BE2C (cell line): ENCODE data around the gene TRIP10. TPM values are rescaled to one million over a fixed set of nuclear protein-coding genes. Genes with fewer than 3 reads are reported as not detected.

Experiments used
- DNase-seq: peaks from one replicate; pipeline ENCODE4 v3.0.0-alpha.2; 2020
- H3K27me3 ChIP-seq: fragments of 250-450 bp; sonication (Bioruptor Pico); 2 replicates; pipeline ENCODE4 v1.5.1; 2020; ENCODE audit warnings: mild to moderate bottlenecking
- H3K36me3 ChIP-seq: fragments of 250-450 bp; sonication (Bioruptor Pico); 2 replicates; pipeline ENCODE4 v1.5.1; 2020; ENCODE audit warnings: mild to moderate bottlenecking
- H3K4me1 ChIP-seq: fragments of 250-450 bp; sonication (Bioruptor Pico); 2 replicates; pipeline ENCODE4 v1.5.1; 2020
- H3K4me3 ChIP-seq: 2 replicates; pipeline ENCODE4 v1.5.1; 2011; ENCODE audit warnings: low read depth, low read length
- H3K9me3 ChIP-seq: fragments of 250-450 bp; sonication (Bioruptor Pico); 2 replicates; pipeline ENCODE4 v1.5.1; 2020
- polyA plus RNA-seq: library from polyadenylated mRNA; unstranded; fragments of >200 nt; gene quantifications from one replicate; pipeline ENCODE4 v1.2.1, GENCODE V29; 2012; ENCODE audit warnings: low read depth, missing spikeins; ENCODE audit not compliant: insufficient read length, insufficient read depth
- TF ChIP-seq, protein P1 (sequence below): IDR thresholded peaks from 2 replicates; pipeline ENCODE4 v1.5.1; 2012; ENCODE audit warnings: mild to moderate bottlenecking, low read depth, low read length

The TRIP10 gene, protein sequence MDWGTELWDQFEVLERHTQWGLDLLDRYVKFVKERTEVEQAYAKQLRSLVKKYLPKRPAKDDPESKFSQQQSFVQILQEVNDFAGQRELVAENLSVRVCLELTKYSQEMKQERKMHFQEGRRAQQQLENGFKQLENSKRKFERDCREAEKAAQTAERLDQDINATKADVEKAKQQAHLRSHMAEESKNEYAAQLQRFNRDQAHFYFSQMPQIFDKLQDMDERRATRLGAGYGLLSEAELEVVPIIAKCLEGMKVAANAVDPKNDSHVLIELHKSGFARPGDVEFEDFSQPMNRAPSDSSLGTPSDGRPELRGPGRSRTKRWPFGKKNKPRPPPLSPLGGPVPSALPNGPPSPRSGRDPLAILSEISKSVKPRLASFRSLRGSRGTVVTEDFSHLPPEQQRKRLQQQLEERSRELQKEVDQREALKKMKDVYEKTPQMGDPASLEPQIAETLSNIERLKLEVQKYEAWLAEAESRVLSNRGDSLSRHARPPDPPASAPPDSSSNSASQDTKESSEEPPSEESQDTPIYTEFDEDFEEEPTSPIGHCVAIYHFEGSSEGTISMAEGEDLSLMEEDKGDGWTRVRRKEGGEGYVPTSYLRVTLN
- polyA plus RNA-seq, result 24.6 TPM

DNA sequence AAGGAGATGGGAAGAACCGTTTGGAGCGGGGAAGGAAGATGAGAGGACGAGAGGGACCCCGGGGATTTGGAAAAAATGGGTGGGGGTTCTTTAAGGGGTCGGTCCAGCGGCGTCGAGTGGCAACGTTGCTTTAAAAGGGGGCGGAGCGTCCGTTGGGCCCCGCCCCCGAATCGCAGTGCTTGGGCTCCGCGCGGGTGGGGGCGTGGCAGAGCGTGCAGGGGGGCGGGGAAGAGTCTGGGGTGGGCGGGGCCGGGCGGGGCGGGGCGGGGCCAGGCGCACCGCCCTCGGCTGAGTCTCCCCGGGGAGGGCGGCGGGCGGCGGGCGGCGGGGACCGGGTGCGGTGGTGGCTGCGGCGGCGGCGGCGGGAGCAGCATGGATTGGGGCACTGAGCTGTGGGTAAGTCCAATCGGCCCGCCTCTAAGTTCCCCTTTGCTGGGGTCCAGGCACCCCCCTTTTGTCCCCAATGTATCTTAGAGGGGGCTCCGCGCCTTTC, at the start of gene TRIP10:
TSS of gene TRIP10 (plus strand) at position 291 of the 493 bp plus-strand sequence. CDS start at position 373, 82 bp downstream.
- Histone ChIP-seq H3K9me3 (no peaks in the 10 kb centered on the region), H3K27me3 (no peaks in the 10 kb centered on the region), H3K4me3 (peak within 1 kb of the TSS; percentile 62), H3K36me3 (no peaks in the 10 kb centered on the region), H3K4me1 (peaks cover 5% of the 10 kb centered on the region)
- DNase-seq, result peak; percentile 81
- TF ChIP-seq, protein P1, sequence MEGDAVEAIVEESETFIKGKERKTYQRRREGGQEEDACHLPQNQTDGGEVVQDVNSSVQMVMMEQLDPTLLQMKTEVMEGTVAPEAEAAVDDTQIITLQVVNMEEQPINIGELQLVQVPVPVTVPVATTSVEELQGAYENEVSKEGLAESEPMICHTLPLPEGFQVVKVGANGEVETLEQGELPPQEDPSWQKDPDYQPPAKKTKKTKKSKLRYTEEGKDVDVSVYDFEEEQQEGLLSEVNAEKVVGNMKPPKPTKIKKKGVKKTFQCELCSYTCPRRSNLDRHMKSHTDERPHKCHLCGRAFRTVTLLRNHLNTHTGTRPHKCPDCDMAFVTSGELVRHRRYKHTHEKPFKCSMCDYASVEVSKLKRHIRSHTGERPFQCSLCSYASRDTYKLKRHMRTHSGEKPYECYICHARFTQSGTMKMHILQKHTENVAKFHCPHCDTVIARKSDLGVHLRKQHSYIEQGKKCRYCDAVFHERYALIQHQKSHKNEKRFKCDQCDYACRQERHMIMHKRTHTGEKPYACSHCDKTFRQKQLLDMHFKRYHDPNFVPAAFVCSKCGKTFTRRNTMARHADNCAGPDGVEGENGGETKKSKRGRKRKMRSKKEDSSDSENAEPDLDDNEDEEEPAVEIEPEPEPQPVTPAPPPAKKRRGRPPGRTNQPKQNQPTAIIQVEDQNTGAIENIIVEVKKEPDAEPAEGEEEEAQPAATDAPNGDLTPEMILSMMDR, result no peak

DNA sequence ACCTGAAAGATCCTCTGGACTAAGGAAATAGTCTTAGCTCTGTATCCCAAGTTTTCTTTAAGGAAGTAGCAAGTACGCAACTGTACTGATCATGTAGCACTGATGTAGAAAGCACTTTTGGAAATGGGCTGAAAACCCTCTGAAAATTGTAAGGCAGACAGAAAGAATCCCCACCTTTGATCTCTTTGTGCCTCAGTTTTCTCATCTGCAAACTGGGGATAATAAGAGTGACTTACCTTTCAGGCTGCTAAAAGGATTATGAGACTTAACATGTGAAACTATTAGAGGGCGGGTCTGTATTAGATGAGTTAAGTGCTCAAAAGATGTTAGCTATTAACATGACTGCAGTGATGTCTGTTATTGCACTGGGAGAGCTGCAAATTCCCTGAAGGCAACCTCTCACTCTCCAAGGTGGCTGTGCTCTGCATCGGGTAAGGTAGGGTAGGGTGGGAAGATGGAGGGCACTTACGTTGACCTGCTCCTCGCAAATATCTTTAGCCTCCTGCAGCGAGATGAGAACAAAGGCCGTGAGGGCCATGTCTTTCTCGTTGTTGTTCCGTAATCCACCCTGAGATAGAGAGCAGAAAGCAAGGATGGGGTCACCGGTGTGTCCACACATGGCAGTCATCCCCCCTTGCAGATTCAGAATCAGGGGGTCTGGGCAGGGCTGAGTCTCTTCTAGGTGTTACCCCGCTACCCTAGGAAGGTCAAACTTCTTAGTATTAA, 49.2 kb upstream of the TRIP10 start:
- Histone ChIP-seq H3K36me3 (no peaks in the 10 kb centered on the region), H3K27me3 (no peaks in the 10 kb centered on the region), H3K9me3 (no peaks in the 10 kb centered on the region), H3K4me1 (no peaks in the 10 kb centered on the region), H3K4me3 (no peak overlapping the region)
- TF ChIP-seq, protein P1, result no peak
- no peak for DNase-seq

DNA sequence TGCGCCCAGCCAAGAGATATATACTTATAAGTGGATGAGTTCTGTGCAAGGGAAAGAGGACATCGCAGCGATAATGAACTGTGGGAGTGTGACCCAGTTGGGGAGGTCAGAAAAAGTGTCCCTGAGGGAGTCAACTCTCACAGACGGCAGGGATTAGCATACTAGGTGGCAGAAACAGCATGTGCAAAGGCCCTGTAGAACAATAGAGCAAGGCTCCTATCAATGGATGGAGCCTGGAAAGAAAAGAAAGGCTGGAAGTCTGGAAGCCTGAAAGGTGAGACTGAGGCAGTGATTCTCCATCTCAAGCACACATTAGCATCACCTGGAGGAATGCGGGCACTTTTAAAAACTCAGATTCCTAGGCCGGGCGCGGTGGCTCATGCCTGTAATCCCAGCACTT, 48.1 kb upstream of the TRIP10 start:
- Histone ChIP-seq H3K4me3 (no peak overlapping the region), H3K4me1 (no peaks in the 10 kb centered on the region), H3K9me3 (no peaks in the 10 kb centered on the region), H3K27me3 (no peaks in the 10 kb centered on the region), H3K36me3 (no peaks in the 10 kb centered on the region)
- DNase-seq, result no peak
- TF ChIP-seq, protein P1, result no peak

DNA sequence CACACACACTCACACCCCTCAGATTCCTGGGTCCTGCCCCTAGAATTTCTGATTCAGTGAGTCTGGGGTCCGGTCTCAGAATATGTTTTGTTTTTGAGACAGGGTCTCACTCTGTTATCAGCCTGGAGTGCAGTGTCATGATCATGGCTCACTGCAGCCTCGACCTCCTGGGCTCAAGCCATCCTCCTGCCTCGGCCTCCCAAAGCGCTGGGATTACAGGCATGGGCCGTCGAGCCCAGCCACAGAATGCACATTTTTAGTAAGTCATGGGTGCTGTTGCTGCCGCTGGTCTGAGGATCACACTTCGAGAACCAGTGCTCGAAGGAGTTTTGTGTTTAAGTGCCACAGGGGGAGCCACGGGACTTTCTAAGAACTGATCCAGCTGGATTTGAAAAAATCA, 47.5 kb upstream of the TRIP10 start:
- no peaks in the 10 kb centered on the region for H3K9me3 ChIP-seq
- H3K27me3 ChIP-seq, result no peaks in the 10 kb centered on the region
- DNase-seq, result no peak
- TF ChIP-seq, protein P1, result no peak
- no peak overlapping the region for H3K4me3 ChIP-seq
- no peaks in the 10 kb centered on the region for H3K36me3 ChIP-seq
- H3K4me1 ChIP-seq, result no peaks in the 10 kb centered on the region

DNA sequence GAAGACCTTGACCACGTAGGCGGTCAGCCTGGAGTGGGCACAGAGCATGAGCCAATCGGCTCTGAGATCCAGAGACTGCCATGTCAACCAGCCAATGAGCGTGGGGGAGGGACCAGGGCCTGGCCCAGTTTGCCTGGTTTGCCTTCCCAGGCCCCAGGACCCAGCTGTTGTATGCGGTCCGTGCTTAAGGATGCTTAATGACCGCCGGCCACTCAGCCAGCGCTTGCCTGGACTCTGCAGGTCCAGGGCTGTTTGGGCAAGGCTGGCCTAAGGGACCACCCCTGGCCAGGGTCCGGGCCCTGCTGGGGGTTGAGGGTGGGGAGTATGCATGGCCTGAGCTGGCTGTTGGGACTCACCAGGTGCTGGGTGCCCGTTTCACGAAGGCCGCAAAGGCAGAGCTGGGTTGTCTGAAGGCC, 46.4 kb upstream of the TRIP10 start:
- Histone ChIP-seq H3K4me1 (no peaks in the 10 kb centered on the region), H3K4me3 (no peak overlapping the region), H3K36me3 (no peaks in the 10 kb centered on the region), H3K9me3 (no peaks in the 10 kb centered on the region), H3K27me3 (no peaks in the 10 kb centered on the region)
- TF ChIP-seq, protein P1, result no peak
- no peak for DNase-seq
